GM19240 (cell line): ENCODE results near the gene ARF1.

ENCODE experiments used
- DNase-seq: peaks from one replicate; pipeline ENCODE4 v3.0.0; 2011; ENCODE audit warnings: low spot score; ENCODE audit not compliant: insufficient read length

The ARF1 gene

DNA sequence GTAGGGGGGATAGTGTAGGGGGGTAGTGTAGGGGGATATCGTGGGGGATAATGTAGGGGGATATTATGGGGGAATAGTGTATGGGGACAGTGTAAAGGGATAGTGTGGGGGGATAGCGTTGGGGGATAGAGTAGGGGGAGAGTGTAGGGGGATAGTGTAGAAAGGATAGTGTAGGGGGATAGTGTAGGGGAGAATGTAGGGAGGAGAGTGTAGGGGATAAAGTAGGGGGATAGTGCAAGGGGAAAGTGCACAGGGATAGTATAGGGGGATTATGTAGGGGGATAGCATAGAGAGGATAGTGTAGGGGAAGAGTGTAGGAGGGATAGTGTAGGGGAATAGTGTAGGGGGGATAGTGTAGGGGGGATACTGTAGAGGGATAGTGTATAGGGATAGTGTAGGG lies 12.3 kb upstream of the ARF1 start:
- no peak for DNase-seq

DNA sequence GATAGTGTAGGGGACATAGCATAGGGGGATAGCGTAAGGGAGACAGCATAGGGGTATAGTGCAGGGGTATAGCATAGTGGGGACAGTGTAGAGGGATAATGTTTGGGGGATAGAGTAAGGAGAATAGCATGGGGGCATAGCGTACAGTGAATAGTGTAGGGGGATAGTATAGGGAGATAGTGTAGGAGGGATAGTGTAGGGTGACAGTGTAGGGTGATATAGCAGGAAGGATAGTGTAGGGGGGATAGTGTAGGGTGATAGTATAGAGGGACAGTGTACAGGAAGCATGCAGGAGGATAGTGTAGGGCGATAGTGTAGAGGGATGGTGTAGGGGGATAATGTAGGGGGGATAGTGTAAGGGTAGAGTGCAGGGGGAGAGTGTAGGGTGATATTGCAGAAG lies 11.7 kb upstream of the ARF1 start:
- DNase-seq, result no peak

DNA sequence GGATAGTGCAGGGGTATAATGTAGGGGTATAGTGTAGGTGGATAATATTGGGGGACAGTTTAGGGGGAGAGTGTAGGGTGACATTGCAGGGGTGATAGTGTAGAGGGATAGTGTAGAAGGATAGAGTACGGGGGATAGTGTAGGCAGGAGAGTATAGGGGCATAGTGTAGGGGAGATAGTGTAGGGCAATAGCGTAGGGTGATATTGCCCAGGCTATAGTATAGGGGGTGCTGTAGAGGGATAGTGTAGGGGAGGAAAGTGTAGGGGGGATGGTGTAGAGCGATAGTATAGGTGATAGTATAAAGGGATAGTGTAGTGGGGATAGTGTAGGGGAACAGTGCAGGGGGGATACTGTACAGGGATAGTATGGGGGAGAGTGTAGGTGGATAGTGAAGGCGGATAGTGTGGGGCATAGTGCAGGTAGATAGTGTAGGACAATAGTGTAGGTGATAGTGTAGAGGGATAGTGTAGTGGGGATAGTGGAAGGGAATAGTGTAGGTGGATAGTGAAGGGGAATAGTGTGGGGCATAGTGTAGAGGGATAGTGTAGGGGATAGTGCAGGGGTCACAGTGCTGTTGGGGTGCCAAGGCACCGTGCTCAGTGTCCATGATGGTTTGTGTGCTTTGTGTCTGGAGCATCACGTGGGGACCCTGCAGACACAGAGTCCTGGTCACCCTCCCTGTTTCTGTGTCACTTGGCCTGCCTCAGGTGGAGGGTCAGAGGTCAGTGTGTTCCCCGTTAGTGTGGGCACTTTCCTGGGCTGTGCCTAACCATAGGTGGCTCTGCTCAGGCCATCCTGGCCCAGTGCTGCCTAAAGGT lies 10.5 kb upstream of the ARF1 start:
- DNase-seq, result no peak

DNA sequence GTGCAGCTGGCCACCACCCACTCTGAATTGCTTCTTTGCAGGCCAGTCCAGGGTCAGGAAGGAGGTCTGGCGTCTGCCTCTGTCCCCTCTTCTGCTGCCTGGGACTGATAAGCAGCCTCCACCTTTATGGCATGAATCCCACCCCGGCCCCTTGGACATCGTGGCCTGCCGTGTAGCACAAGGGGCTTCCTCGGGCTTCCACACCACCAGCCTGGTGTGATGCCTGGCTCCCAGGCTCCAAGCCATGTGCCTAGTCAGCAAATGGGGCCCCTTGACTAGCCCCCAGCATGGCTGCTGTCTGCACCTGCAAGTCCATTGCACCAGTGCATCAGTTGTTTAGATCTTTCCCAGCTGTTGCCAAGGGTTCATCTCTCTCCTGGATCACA lies 9.9 kb upstream of the ARF1 start:
- no peak for DNase-seq

DNA sequence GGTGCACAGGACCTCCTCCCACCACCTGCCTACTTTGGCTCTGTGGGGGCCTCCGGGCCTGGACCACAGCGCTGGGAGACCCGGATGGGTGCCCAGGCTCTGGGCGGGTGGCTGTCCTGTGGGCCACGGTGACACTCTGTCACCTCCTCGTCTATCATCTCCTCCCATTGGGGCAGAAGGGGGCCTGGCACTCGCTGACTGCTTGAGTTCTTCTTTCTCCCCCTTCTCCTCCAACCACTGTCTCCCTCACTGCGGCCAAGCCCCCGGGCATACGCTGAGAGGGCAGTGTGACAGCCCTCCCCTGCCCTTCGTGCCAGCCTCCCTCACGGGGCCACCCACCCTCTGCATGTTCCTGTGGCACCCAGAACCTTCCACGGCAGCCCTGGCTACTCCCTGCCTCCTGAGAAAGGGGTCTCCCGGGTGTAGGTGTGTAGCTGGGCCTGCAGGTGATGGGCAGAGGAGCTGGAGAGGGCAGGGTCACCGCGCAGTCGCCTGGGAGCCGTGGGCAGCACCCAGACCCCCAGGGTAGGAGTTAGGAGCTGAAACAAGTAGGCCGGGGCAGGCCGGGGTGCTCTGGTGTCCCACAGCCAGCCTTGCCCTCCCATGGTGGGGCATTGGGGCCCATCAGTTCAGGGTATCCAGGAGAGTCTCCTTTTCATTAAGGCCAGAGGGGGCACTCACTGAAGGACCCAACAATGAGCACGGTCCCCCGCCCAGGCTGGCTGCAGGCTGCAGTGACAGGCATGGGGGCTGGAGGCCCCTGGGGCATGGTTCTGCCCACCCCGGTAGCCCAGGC lies 9.2 kb upstream of the ARF1 start:
- DNase-seq, result no peak

DNA sequence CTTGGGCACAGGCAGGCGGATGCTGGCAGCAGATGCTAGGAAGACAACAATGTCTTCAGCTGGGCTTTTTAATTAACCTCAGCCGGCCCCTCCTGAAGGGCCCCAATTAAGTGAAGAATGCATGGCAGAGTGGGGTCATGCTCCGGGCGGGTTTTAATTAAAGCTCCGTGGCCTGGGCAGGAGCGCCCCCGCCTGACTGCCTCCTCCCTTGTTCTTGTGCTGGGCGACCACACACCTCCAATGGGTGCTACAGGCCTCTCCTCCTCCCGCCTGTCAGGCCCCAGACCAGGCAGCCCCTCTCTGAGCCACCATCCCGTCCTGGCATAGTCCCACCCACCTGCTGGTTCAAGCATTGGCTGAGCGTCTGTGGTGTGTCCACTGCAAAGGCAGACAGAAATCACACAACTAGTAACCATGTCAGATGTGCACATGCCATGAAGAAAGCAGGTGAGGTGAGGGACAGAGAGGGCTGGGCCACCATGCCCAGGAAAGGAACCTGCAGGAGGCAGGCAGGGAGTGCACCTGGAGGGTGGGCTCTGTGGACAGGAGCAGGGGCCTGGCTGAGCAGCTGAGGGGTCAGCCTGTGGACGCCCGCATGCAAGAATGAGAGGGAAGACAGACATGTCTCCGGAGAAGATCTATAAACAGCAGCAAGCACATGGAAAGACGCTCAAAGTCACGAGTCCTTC lies 8.5 kb upstream of the ARF1 start:
- no peak for DNase-seq

DNA sequence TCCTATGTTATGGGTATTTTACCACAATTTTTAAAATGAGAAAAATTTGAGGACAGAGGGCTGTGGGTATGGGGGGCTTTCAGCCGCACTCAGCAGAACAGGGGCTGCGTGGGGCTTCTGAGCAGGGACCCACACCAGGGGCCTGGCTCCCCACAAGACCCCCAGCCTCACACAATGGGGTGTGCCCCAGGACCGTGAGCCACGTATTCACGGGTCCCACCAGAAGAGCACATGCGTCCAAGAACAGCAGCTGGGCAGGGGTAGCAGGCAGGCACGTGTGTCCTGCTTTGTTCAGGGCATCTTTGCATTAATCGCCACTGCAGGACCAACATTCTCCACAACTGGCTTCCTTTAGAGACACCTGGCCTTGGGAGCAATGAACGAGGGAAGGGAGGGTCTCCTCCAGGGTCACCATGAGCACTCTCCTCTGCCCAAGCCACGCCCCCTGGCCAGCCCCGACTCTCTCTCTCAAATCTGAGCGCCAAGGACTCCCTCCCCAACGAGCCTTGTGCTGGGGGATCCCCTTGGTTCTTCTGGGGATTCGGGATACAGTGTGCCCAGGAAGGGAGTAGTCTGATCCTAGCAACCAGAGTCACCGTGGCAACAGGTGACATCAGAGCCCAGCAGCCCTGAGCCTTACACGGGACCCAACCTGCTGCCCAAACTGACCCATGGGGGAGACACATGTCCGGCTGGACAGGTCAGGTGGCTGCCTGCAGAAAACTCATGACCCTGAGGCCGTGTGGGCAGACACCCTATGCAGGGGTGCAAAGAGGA lies 7.4 kb upstream of the ARF1 start:
- DNase-seq, result no peak

DNA sequence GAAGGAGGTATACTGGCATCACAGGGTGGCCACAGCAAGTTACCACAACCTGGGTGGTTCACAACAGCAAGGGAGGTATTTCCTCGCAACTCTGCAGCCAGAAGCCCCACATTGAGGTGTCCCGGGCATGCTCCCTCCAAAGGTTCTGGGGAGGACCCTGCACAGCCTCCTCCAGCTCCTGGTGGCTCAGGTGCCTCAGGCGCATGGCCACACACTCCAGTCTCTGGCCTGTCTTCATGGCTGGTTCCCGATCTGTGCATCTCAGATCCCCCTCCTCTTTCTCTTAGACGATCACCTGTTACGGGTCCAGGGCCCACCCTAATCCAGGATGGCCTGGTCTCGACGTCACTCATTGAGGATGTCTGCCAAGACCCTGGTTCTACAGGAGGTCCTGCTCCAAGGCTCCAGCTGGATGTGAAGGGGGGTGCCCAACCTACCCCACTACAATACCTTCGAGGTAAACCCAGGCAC lies 6.7 kb upstream of the ARF1 start:
- DNase-seq, result no peak

DNA sequence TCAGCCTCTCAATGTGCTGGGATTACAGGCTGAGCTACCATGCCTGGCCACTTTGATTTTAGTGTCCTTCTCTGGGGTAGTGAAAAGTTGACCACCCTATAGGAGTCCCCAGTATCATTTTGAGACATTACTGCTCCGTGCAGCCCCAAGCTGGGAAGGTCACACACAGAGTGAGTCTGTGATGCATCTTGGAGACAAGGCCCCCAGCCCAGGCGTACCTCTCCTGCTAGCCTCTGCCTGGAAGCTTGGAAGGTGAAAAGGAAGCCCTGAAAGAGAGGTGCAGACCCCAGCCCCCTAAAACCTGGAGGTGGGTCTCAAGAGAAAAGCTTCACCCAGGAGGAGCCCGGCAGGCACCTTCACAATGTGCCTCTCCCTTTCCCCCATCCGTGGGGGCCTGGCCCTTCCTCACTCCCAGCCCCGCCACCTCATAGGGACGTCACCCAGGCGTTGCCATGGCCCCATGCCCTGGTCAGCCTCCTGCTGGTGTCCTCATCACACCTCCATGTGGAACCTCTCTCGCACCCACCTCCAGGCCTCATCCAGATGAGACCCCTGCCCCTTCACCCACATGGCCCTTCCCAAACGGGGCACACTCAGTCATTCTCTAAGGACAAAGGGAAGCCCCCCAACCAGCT lies 5.6 kb upstream of the ARF1 start:
- DNase-seq, result no peak

DNA sequence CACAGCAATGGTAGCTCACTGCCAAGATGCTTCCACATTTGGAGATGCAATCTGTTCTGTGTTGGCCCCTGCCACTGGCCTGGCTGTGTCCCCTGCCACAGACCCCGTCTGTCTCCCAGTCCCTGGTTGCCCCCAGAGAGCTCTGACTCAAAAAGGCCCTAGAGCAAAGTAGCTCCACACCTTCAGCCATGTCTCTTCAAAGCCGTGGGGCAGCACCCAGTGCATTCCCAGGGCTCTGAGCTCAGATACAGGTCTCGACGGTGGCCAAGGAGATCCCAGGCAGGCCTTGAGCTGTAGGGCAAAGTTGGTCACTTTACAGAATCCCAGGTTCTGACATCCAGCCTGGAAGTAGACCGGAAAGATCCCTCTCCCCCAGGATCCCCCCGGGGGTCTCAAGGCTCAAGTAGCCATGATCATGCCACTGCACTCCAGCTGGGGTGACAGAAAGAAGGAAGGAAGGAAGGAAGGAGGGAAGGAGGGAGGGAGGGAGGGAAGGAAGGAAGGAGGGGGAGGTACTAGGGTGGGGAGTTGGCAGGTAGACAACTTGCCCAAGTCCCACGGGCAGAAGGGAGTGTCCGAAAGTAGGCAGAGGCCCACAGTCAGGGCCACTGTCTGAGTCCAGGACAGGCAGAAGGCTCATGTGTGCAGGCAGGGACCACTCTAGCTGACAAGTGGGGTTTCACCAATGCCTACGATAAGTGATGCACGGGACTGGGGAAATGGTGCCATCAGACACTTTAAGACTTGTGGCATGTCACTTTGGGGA lies 4.8 kb upstream of the ARF1 start:
- no peak for DNase-seq

DNA sequence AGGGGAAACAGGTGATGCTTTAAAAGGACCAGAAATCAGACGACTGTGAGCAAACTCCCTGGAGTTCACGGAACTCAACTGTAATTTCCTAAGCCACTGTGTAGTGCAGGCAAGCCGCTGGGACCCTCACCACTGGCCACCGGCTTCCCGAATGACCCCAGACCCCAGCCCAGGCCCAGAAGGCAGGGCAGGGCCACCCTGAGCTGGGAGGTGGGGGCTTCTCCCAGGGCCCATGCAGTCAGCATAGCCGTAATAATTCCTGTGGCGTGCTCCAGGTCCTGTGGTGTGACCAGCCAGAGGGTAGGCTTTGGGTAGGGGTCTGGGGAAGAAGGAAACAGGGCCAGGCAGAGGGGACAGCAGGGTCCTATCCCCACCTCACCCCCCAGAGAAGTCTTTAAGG lies 3.5 kb upstream of the ARF1 start:
- DNase-seq, result no peak

DNA sequence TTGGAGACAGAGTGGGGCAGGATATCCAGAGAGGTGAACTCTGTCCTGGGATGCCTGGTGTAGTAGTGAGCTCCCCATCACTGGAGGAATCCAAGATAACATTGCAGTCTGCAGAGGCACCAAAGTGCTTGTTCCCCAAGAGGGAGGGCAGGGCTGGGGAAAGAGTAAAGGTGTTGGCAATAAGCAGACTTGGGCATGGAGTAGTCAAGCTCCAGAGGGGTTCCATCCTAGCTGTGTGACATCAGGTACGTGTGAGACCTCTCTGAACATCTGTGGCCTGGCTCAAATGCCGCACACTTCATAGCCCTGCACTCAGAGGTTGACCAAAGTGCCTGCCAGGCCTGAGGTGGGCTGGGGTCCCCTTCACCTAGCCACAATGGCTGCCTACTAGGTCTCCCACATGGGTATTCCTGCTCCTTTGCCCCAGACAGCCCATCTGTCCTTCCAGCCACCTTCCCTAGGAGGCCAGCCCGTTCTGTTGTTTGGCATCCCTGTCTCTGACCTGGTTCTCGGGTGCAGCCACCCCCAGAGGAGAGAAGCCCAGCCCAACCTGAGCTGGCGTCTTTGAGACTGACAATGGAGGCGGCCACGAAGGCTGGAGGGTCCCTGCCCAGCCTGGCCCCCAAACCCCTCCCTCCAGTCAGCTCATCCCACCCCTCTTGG lies 2.8 kb upstream of the ARF1 start:
- DNase-seq, result no peak

DNA sequence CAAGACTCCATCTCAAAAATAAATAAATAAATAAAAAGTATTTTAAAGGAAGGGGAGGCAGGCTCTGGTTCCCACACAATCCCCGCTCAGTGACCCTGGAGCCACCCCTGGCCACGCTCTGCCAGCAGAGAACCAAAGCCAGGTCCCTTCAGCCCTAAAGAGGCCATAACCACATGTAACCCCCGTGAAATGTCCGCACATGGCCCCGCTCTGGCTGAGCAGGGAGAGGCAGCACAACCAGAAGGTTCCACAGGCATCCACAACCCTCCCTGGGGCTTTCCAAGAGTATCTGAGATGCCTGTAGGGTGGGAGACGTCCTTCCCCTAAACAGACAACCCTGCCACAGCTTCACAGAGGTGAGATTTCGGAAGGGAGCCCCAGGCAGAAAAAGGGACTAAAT lies 1.4 kb upstream of the ARF1 start:
- no peak for DNase-seq

DNA sequence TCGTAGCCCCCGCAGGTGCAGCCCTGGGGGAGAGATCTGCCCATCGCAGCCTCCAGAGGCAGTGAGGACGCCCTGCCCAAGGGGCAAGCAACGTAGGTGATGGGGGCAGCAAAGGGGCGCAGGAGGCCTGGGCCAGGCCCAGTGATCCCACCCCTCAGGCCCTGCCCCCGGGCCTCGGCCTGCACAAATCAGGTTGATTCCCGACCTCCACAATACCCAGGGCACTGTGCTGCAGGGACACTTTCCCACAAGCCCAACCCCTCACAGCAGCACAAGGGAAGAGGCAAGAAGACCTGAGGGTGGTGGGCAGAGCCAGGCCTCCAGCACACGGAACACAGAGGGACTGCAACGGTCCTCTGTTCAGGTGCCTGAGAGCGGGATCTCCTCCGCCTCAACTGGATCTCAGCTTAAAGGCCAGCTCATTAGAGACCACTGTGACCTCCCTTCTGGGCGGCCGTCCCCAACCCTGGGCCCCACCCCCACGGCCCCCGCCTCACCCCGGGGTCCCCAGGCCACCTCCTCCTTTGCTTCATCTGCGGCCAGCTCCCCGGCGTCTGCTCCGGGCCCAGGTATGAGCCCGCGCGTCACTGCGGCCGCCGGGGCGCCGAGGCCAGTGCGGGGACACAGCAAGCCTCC lies 812 bp upstream of the ARF1 start:
- no peak for DNase-seq

DNA sequence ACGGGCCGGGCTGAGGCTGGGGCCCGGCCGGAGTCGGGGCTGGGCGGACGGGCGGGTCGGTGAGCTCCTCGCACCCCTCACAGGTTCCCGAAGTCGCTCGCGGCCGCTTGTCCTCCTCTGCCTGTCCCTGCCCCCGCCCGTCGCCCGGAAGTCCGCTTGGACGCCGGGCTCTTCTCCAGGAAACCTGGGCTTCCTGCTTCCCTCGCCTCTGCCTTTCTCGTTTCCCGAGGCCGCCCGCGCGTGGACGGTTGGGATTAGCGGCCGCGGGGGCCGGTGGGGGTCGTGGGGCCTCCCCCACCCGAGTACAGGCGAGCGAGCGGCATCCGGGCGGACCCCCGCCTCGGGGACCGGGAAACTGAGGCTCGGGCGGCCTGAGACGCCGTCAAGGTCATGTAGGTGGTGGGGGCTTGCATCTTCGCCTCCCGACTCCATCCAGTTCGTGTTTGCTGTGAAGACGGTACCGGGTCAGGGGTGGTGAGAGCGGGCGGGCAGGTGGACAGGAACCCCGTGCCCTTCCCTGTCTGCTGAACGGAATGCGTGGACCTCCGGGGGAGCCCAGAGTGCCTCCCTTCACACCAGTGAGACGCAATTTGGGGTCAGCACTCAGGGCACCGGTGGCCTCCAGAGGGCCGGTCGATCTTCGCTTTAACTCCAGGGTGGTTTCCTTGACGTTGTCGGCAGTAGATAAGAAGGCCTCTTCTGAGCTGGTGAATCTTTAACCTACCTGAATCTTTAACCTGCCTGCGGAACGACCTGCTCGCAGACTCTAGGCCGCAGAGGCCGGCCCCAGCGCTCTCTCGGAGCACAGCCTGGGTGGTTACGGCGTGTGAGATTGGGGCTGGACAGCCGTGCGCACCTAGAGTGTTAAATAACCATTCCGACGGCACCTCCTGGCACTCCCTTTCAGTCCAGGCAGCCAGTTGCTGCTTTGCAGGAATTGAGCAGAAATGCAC lies 686 bp downstream of the ARF1 start:
- no peak for DNase-seq

DNA sequence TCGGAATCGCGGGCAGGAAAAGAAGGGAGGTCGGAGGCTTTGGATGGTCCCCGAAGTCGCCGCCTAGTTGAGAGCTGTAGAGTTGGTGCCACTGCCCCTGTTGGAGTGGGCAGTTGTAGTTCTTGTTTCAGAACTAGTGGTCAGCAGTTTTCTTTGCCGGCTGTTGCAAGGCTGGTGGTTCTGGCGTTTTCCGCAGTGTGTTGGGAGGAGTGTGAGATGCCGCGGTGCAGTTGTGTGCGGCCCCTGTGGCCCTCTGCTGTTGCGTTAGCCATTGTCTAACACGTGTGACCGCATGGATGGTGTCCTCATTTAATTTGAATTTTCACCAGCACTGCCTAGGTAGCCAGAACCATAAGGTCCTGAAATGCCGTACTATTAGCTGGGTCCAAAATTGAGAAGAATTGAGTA lies 1.4 kb downstream of the ARF1 start:
- DNase-seq, result no peak

DNA sequence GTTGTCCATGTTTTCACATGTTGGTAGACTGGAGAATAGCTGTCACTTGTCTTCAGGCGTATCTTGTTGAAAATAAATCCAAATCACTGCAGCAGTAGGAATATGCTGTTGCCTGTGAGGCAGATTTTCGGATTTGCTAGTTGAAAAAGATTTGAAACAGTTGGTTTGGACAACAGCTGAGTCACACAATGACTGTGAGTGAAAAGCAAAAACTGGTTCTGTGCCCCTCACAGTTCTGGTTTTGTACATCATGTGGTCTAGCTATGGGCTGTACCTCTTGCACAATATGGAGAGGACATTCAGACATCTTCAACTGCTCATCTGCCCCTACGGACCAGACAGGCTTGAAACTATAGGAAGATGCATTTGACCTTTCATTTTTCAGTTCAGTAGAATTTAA lies 1.8 kb downstream of the ARF1 start:
- no peak for DNase-seq

DNA sequence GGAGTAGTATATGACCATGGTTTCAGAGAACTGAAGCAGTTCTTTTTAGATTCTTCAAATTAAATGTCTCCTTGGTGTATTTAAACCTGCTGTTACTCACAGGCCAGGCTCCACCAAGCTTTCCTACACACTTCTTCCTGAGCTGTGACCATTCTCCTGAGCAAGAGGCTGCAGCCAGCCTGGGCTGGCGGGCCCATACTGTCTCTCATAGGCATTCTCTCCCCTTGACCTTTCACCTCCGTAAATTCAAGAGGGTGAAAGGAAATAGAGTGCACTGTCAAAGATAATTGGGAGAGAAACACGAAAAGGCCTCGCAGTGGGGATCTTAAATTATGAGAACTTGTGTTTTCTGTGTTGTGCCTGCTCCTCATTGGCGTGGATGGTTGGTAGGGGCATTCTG lies 2.3 kb downstream of the ARF1 start:
- DNase-seq, result no peak
